T-helper 2 cell treated with Interferon-gamma antibody and Interleukin-4, amounts not matched to agents 100 ng/mL and 5 ng/mL, for 36 hours (primary cell): ENCODE measurements around the gene CISD3. TPM values are rescaled to one million over a fixed set of nuclear protein-coding genes. Genes with fewer than 3 reads are reported as not detected.

Experiments
- intact Hi-C: fragments of 100-400 bp; cut with micrococcal nuclease; formaldehyde crosslinking; loops from one replicate; pipeline ENCODE4 v1.15.1; 2023
- total RNA-seq: library from RNA; stranded (reverse); gene quantifications from 2 replicates; pipeline ENCODE4 v1.2.3, GENCODE V29; 2022

Gene CISD3, protein sequence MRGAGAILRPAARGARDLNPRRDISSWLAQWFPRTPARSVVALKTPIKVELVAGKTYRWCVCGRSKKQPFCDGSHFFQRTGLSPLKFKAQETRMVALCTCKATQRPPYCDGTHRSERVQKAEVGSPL
- 47.0 and 47.5 TPM in 2 replicates for total RNA-seq

DNA sequence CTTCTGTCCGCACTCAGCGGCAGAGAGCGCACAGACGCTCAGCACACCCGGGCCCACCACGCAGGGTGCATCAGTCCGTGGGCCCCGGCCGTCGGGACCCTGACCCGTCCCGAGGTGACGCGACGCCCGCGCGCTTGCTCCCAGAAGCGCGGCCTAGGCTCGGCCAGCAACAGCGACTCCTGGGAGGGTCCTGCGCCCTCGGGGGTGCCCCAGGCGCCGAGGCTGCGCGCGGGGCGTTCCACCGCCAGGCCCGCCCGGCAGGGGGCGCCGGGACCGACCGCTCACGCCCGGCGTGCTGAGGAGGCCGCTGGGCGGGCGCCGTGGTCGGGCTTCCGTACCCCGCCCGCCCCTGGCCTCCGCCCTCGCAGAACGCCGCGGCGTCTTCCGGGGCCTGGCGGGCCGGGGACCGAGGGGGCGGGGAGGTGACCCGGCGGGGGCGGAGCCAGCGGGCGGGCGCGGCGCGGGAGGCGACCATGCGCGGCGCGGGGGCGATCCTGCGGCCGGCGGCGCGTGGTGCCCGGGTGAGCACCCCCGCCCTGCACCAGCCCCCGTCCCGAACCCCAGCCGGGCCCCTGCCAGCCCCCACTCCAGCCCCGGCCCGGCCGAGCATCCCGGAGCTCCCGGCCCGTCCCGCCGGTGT is at the start of gene CISD3:
Gene CISD3 (plus strand): TSS at position 456 of the 640 bp plus-strand sequence. CDS start 18 bp downstream, at position 474.
- intact Hi-C loops: loop anchor here (2.0 to 10.0 kb wide), 2 partner anchors 23 to 175 kb away; partner anchors contain the start of gene PSMB3

DNA sequence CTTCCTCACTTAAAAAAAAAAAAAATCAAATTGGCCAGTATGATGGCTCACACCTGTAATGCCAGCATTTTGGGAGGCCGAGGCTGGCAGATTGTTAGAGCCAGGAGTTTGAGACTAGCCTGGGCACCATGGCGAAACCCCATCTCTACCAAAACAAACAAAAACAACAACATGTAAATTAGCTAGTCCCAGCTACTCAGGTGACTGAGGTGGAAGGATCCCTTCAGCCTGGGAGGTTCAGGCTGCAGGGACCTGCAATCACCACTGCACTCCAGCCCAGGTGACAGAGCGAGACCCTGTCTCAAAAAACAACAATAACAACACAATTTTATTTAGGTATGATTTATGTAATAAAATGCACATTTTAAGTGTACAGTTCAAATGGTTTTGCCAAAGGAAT is 49.0 kb upstream of the CISD3 start:
- intact Hi-C loops: no loop called here

DNA sequence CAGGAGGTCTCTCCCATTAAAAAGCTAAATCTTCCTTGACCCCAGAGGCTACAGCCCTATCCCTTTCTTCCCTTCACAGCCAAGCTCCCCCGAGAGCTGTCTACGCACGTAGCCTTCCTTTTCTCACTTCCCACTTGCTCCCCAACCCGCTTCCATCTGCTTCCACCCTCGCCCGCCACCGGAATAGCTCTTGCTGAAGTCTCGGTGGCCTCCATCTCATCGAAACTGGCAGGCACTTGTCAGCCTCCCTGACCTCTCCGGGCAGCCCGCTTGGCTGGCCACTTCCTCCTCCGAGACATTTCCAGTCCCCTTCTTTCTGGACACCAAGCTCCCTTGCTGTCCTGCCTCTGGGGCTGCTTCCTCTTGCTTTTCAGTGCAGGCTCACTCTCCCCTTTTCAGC is 44.6 kb upstream of the CISD3 start:
- intact Hi-C loops: no loop called here

DNA sequence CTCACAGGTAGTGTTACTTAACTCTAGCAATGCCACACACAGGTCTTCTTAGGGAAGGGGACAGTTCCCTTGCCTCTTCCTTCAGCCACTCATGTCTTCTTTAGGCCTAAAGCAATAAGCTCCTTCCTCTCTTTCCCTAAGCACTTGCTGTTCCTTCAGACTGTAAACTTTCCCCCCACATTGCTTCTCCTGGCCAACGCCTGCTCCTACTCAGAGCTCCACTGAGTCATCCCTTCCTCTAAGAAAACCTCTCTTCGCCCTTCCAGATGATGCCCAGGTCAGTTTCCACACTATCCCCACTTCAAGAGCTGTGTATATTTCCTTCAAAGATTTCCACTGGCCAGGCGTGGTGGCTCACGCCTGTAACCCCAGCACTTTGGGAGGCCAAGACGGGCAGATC is 42.9 kb upstream of the CISD3 start:
- intact Hi-C loops: no loop called here

DNA sequence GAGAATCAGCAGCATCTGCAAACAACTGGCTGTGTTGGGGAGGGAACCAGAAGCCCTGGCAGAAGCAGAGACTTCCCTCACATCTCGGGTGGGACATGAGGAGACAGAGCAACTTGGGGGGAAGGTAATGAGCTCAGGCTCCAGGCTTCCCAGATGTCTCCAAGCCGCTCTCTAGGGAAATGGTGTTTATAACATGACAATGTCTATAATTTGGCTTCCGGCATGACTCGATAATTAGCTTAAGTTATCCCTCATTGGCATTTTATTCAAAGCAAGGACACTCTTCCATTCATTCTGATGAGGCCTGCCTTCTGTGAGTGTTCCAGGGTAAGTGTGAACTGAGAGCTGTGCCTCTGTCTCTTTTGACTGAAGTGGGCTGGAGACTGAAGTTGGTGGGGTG is 39.8 kb upstream of the CISD3 start:
- intact Hi-C loops: no loop called here

DNA sequence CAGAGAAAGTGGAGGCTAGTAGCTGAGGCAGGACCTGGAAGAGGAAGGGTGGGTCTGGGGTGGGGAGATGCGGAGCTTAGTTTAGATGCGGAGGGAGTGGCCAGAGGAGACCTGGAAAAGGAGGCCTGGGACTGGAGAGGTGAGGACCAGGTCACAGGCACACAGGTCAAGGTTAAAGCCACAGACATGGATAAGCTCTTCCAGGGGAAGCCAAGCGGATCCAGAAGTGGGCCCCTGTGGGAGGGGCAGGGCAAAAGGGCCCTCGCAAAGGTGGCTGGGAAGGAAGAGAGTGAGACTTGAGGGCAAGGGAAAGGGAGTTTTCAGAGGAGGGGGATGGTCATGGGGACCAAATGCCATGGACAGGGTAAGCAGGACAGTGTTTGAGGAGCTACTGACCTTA is 39.0 kb upstream of the CISD3 start:
- intact Hi-C loops: no loop called here

DNA sequence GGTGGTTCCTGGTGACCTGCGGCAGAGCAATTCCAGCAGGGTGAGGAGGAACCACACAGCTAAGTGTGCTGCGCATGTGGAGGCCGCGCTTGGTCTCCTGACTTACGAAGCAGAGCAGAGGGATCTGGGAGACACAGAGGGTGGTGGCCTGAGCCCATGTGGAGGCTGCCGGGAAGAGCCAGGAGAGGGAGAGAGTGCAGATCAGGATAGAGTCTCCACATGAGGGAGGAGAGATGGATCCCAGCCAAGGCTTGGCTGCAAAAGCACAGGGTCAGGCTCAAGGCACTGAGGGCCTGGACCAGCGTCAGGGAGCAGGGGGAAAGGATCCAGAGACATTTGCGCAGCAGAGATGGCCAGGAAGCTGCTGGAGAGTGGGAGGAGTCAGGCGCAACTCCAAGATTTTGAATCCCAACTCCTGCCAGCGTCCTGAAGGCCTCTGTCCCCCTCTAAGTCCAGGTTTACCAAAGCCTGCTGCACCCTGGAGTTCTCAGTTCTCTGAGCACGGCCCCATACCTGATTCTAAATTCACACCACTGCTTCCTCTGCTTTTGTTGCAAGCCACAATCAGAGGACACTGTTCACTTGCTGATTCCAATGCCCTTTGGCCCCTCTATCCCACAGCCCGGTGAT is 36.3 kb upstream of the CISD3 start:
- intact Hi-C loops: no loop called here

DNA sequence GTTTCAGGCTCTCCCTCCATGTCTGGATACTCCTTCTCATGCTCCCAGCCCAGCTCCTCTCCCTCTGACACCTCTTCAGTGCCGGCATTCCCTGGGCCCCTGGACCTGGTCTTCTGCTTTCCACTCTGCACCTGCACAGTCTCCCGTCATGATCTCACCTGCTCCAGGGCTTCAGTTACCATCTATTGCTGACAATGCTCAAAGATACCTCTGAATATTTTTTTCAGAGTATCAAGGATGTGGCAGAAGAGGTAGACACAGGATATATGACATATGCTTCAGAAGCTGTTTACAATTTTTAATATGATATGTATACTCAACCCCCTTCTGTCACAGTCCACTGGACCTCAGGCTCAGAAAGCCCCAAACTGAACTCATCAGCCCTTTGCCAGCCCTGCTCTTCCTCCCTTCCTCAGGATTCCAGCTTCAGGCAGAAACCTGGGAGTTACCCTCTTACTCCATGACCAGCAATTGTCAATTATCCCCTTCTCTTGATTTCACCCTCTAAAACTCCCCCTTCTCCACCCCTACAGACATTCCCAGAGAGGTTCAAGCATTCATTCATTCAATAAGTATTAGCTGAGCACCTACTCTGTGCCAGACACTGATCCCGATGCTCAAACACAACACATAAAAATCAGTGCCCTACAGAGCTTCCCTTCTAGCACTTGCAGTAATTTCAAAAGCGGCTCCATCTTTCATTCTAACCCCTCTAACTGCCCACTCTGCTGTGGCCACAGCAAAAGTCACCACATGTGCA is 32.9 kb upstream of the CISD3 start:
- intact Hi-C loops: no loop called here

DNA sequence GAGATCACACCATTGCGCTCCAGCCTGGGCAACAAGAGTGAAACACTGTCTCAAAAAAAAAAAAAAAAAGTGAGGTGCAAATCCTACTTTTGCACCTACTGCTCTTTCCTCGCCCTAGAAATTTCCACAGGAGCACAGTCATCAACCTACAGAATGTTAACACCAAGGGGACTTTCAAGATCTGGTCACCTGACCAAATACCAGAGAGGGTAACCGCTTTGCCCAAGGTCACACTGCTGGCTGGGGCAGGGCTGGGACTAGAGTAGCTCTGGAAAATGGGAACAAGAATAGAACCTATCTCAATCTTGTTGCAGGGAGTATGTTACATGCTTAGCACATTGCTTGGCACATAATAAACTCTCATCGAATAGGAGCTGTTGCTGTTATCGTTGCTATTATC is 31.4 kb upstream of the CISD3 start:
- intact Hi-C loops: no loop called here

DNA sequence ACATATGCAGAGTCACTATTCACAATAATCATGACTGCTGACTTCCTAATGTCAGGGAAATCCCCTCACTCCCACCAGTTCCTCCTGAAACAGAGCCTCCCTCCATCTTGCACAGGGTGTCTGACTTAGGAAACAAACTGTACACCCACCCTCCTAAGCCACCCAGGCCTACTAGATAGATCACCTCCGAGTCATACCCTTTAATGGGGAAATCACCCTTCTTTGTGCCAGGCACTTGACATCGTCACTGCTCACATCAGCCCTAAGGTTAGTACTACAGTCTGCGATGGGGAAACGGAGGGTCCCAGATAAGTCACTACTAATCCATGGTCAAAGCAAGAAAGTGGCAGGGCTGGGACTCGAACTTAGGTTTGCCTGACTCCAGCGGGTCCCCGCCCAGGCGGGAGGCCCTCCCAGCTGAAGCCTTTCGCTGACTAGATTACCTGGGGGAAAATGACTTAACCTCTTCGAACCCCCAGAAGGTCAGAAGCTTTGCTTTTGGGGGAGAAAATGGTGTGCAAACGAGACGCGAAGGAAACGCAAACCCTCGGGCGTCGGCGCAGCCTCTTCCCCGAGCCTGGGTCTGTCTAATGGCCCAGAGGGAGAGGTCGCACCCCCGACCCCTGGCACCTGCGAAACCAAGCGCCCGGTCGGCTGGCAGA is 28.5 kb upstream of the CISD3 start:
- intact Hi-C loops: loop anchor here (1.0 to 2.0 kb wide), 4 partner anchors 25 to 167 kb away; partner anchors contain the start of gene PSMB3

DNA sequence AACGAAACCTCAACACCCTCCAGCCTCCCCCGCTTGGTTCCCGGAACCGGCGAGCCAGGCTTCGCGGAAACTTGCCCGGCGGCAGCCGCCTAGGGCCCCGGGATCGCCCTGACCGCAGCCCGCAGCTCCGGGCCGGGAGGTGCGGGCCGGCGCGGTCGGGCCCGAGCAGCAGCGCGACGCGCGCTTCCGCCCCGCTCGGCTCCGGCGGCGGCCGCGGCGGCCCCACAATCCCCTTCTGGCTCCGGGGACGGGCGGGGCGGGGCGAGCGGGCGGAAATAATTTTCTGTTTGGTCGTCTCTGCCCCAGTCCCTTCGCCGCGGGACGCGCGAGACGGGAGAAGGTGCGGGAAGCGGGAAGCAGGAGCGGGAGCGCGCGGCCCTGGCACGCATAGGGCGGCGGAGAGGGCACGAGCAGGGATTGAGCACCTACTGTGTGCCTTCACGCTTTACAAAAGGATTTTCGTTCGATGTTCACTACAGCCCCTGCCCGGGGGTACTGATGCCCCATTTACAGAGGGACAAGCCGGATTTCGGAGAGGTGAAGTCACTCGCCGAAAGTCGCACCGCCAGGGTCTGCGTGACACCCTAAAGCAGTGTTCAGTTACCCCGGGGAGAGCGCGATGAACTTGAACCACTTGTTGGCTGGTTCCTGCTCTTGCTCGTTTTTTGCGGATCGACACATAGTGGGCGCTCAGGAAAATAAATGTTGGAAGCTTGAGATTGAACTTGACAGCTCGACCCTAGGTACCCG is 27.8 kb upstream of the CISD3 start:
- intact Hi-C loops: loop anchor here (1.0 to 2.0 kb wide), 3 partner anchors 26 to 166 kb away; partner anchors contain the start of gene PSMB3

DNA sequence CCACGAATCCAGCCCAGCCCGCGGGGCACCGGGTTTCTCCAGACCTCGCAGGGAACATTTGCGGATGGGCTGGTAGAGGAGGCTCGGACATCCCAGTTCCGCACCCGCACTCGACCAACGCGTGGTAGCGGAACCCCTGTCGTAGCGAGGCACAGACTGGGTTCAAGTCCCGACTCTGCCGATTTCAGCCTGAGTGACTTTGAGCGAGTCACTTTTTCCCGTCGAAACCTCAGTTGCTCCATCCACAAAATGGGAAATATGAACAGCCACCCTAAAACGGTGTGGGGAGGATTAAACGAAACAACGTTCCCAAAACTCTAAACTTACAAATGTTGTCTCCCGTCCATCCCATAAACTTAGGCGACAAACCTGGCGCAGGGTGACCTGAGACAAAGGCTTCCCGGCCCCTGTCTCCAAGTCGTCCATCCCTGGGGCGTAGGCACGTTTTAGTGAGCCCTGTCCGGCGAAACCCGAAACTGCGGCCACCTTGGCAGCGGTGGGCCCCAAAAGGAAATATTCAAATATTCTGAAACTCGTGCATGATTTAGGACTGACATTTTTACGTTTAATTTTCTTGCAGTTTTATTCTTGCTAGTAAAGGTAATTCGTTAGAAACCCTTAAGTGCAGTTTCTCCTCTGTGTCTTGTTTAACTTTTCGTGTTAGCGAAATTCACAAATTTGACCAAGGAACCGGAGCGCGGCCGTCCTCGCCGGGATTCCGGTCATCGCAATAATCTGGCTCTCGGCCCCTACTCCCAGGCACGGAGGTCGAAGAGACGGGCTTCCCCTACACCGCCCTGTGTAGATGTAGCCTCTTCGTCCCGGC is 27.0 kb upstream of the CISD3 start:
- intact Hi-C loops: loop anchor here (1.0 to 2.0 kb wide), 3 partner anchors 25 to 166 kb away; partner anchors contain the start of gene PSMB3

DNA sequence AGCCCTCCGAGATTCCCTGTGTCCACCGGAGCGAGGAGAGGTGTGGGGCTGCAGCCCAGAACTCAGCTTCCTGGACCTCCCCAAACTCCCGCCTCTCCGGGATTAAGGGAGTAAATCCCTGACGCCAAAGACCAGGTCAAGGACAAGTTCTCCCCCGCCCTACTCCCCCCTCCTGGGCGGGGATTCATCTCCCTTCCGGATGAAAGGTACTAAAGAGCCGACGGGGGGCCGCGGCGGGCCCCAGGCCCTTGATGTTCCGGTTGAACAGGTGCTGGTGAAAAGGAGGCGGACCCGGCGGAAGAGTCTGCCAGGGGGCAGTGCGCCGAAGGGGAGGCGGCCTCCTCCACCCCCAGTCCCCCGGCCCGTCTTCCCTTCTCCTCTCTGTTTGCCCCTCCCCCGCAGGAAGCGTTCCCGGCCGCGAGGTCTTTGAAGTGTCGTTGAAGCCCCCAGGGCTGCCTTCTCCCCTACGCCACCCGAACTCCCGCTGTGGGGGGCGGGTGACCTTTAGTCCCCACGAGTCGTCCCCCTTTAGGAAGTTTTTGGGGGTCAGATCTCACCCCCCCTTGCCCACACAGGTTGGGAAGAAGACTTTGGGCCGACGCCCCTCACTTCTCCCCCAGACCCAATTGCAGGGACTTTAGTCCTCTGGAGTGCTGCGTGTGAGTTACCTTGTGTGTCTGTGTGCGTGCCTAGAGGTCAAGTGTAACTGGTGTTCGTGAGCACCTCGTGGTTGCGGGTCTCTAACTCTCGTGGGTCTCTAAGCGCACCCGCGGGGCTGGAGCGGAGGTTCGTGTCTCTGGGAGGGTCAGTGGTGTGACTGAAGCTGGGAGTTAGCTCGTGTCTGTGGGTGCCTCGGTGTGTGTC is 26.2 kb upstream of the CISD3 start:
- intact Hi-C loops: loop anchor here (2.0 kb wide), 1 partner anchor 165 kb away; no protein-coding TSS in a partner anchor

DNA sequence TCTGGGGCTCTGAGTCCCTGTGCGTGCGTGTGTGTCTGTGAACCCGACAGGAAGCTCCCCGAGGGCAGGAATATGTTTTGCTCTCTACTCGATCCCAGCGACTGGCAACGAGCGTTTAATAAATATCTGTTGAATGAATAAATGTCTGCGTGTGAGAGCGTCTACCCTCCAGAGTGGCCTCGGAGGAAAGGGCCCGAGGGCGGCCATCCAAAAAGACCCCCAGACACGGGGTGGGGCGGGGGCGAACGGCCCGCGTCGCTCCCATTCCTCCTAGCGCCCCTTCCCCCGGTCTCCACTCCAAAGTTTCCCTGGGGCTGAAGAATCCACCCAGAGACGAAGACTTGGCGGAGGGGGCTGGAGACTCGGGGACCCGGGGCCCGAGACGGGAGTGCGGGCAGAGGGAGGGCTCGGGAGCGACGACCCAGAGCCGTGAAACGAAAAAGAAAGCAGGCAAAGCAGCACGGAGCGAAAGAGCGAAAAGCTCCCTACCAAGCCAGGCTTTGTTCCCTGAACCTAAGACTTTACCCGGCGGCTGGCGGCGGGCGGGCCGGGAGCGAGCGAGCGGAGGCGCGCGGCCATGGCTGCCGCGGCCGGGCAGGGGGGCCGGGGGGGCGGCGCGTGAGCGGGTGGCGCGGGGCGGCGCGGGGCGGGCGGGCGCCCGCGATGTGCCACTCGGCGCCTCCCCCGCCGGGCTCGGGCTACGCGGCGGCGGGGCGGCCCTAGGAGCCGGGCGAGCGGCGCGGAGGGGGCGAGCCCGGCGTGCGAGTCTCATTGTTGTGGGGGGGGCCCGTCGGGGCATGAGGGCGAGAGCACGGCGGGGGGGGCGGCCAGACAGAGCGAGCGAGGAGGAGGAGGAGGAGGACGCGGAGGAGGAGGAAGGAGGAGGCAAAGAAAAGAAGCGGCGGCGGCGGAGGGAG is 25.3 kb upstream of the CISD3 start, which contains the start of gene MLLT6:
Gene MLLT6 (plus strand): TSS at position 668 of the 917 bp plus-strand sequence. CDS start 360 bp downstream, outside the sequence.
- intact Hi-C loops: no loop called here

DNA sequence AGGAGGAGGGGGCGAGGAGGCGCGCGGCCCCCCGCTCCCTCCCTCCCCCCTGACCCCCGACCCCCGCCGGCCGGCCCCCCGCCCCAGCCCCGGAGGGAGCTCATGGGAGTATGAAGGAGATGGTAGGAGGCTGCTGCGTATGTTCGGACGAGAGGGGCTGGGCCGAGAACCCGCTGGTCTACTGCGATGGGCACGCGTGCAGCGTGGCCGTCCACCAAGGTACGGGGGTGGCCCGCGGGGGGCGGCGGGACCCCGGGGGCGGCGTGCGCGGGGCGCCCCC is 24.7 kb upstream of the CISD3 start:
- intact Hi-C loops: no loop called here

DNA sequence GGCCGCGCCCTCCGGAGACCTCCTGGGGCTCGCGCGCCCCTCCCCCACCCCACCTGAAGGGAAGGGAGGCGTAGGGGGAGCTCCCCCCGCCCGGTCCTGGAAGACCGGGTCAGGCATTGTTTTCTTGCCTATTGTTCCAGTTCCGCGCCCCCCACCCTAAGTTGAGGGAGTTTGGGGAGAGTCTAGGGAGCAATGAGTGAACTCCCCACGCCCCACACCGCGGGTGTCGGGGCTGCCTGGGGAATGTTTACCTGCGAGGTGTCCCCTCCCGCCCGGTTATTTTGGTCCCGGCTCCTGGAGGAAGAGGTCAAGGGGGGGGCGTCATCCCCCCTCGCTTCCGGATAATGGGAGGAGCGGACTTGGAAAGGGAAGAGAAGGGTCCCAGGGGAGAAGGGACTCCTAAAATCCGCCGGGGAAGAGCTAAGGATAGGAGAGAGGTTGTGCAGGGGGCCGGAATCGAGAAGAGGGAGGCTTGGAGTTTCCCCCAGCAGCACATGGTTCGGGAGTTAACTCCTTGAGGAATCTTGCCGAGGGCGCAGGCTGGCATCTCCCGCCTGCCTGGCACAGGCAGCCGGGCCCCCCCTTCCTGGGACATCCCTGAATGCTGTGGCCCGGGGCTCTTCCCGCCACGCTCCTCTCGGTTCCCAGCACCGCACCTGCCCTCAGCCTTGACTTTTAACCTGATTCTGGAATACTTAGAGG is 24.2 kb upstream of the CISD3 start:
- intact Hi-C loops: loop anchor here (1.0 kb wide), 1 partner anchor 22 kb away; no protein-coding TSS in a partner anchor
